ENCODE data around the gene C11orf98. TPM values are rescaled to one million over a fixed set of nuclear protein-coding genes. Genes with fewer than 3 reads are reported as not detected.

Gene C11orf98
- total RNA-seq, 2 experiments from 2014 or later = 105 to 148 TPM

GRCh38 chr11:62669420-62670161, 4.6 kb upstream of the C11orf98 start:
- peaks cover 6% of the 10 kb centered on the region; the same call in 1 of the 2 replicates for H4K20me1 ChIP-seq (ENCODE audit: insufficient read depth, low read length)
- peak overlapping the region; percentile 39 for H3K27ac ChIP-seq (ENCODE audit: low read depth, low read length, poor library complexity, severe bottlenecking)
- ChIA-PET CTCF (ENCODE audit: unreplicated experiment) (no interaction called here), POLR2A (interaction anchor here (0.5 to 8.3 kb wide), 8 partner anchors 11 to 1343 kb away, joined by 3 to 159 read pairs (median 4); partner anchors contain the start of genes INTS5, MARK2, MTA2 and TUT1)
- peaks cover 69% of the 10 kb centered on the region for H3K79me2 ChIP-seq (ENCODE audit: insufficient read depth, low read depth, low read length)
- no peaks in the 10 kb centered on the region for H3K9me2 ChIP-seq (ENCODE audit: insufficient read depth, low read length)
- H2AFZ ChIP-seq (ENCODE audit: low read length) = no peak overlapping the region
- no peak for TF ChIP-seq CTCF (conservative IDR thresholded peaks at IDR 0.05; ENCODE audit: low read length)
- TF ChIP-seq EZH2phosphoT487 (IDR thresholded peaks at IDR 0.05; ENCODE audit: borderline replicate concordance, low read depth, low read length) = no peak
- peaks cover 59% of the 10 kb centered on the region for H3K4me1 ChIP-seq (ENCODE audit: insufficient read depth, low read length, poor library complexity, severe bottlenecking)
- H3K36me3 ChIP-seq (ENCODE audit: insufficient read depth, low read length) = peaks cover 56% of the 10 kb centered on the region
- DNase-seq (ENCODE audit: low spot score) = no peak
- no peaks in the 10 kb centered on the region for H3K9me3 ChIP-seq (ENCODE audit: low read length)
- no TSS peak for BruUV-seq (replicated peaks)
- intact Hi-C loops (cut with micrococcal nuclease; ENCODE audit: unreplicated experiment) = loop anchor here (5.0 kb wide), 3 partner anchors 58 to 103 kb away; partner anchors contain the start of genes HNRNPUL2, TAF6L, TTC9C and TUT1
- H3K4me3 ChIP-seq (ENCODE audit: low read depth, low read length, poor library complexity, severe bottlenecking) = peak overlapping the region; percentile 1
- peak overlapping the region; percentile 85 for H3K4me2 ChIP-seq (ENCODE audit: low read length)

- Histone ChIP-seq H3K27ac (ENCODE audit: low read depth, low read length, poor library complexity, severe bottlenecking) (peak overlapping the region; percentile 94), H3K4me2 (ENCODE audit: low read length) (peak overlapping the region; percentile 89), H3K9me2 (ENCODE audit: insufficient read depth, low read length) (no peaks in the 10 kb centered on the region), H3K9me3 (ENCODE audit: low read length) (no peaks in the 10 kb centered on the region), H3K4me3 (ENCODE audit: low read depth, low read length, poor library complexity, severe bottlenecking) (peak overlapping the region; percentile 86), H3K36me3 (ENCODE audit: insufficient read depth, low read length) (peaks cover 44% of the 10 kb centered on the region), H3K79me2 (ENCODE audit: insufficient read depth, low read depth, low read length) (peaks cover 71% of the 10 kb centered on the region), H3K4me1 (ENCODE audit: insufficient read depth, low read length, poor library complexity, severe bottlenecking) (peaks cover 52% of the 10 kb centered on the region), H2AFZ (ENCODE audit: low read length) (no peak overlapping the region), H4K20me1 (ENCODE audit: insufficient read depth, low read length) (peaks cover 6% of the 10 kb centered on the region; the same call in 1 of the 2 replicates)
- no TSS peak for BruUV-seq (replicated peaks)
- CTCF ChIA-PET (ENCODE audit: unreplicated experiment) = no interaction called here
- intact Hi-C loops (cut with micrococcal nuclease; ENCODE audit: unreplicated experiment) = loop anchor here (5.0 kb wide), 1 partner anchor 75 kb away; the partner anchor contains the start of gene TUT1
- DNase-seq (ENCODE audit: low spot score) = peak; percentile 20
- TF ChIP-seq EZH2phosphoT487 (IDR thresholded peaks at IDR 0.05; ENCODE audit: borderline replicate concordance, low read depth, low read length) = no peak
- no peak for TF ChIP-seq CTCF (conservative IDR thresholded peaks at IDR 0.05; ENCODE audit: low read length)
- POLR2A ChIA-PET = interaction anchor here (0.7 to 8.3 kb wide), 7 partner anchors 14 to 174 kb away, joined by 3 to 159 read pairs (median 4); partner anchors contain the start of genes INTS5, MTA2, TMEM179B and TUT1
These were observed 2.5 kb upstream of the C11orf98 start for GRCh38 chr11:62667460-62667859.

All from OCI-LY7 (cell line).